Measurements from ENCODE around the gene PRKG1.
"Not testable (repeated sequence)": the region's sequence is repeated elsewhere in the genome, so short reads cannot be mapped to it uniquely, and the experiment has no call there.

The PRKG1 gene

DNA sequence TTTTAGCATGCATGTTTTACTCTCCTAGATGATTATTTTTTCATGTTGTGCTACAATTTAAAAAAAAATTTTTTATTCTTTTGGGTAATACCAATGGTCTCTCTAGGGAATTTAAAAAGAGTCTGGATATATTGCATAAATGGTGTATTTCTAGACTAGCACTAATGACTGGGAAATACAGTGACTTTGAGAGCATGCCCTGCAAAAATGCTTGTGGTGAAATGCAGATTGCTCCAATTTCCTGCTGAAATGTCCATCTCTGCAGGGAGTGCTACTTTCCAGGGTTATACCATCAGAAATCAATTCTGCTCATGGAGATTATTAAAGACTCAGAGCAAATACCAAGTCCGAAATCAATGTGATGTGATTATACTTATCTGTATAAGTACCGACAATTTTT, 186.1 kb downstream of the PRKG1 start:
- Mint-ChIP-seq H3K27me3 (no peaks in the 10 kb centered on the region), H3K36me3 (ENCODE audit: low read depth) (no peaks in the 10 kb centered on the region), H3K4me3 (no peak overlapping the region), H3K9me3 (no peaks in the 10 kb centered on the region), H3K4me1 (ENCODE audit: low read depth) (no peaks in the 10 kb centered on the region), H3K27ac (no peak overlapping the region)
- DNase-seq = no peak

GRCh38 chr10:51266496-51266895, 192.2 kb downstream of the PRKG1 start:
- Mint-ChIP-seq H3K4me1 (ENCODE audit: low read depth) (no peaks in the 10 kb centered on the region), H3K27me3 (no peaks in the 10 kb centered on the region), H3K9me3 (no peaks in the 10 kb centered on the region), H3K36me3 (ENCODE audit: low read depth) (no peaks in the 10 kb centered on the region), H3K4me3 (no peak overlapping the region), H3K27ac (no peak overlapping the region)
- DNase-seq = no peak

DNA sequence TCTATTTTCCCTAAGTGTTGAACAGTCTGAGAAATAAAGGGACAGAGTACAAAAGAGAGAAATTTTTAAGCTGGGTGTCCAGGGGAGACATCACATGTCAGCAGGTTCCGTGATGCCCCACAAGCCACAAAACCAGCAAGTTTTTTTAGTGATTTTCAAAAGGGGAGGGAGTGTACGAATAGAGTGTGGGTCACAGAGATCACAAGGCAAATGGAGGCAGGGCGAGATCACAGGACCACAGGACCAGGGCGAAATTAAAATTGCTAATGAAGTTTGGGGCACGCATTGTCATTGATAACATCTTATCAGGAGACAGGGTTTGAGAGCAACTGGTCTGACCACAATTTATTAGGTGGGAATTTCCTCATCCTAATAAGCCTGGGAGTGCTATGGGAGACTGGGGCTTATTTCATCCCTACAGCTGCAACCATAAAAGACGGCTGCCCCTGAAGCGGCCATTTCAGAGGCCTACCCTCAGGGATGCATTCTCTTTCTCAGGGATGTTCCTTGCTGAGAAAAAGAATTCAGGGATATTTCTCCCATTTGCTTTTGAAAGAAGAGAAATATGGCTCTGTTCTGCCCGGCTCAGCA, 193.8 kb downstream of the PRKG1 start:
- H3K36me3 Mint-ChIP-seq (ENCODE audit: low read depth); H3K4me3 Mint-ChIP-seq; H3K27me3 Mint-ChIP-seq; DNase-seq; H3K27ac Mint-ChIP-seq; H3K9me3 Mint-ChIP-seq; H3K4me1 Mint-ChIP-seq (ENCODE audit: low read depth): not testable (repeated sequence)

DNA sequence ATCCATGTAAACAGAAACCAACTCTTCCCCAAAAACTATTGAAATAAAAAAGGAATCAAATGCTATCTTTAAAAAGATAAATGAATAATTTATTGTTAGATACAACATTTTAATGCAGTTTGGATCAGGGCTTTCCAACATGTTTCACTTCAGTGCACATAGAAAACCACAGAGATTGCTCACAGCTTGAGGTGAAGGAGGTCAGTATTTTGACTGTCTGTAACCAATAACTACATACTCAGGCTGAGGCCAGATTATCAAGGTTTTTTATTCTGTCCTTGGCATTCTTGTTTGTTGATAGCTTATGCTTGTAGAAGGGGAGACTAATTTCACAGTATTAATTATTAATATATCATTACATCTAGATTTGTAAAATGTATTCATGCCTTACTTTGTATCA, 195.5 kb downstream of the PRKG1 start:
- no peaks in the 10 kb centered on the region for H3K4me1 Mint-ChIP-seq (ENCODE audit: low read depth)
- H3K36me3 Mint-ChIP-seq (ENCODE audit: low read depth) = no peaks in the 10 kb centered on the region
- H3K4me3 Mint-ChIP-seq = no peak overlapping the region
- DNase-seq = no peak
- H3K9me3 Mint-ChIP-seq = peaks cover 2% of the 10 kb centered on the region
- H3K27ac Mint-ChIP-seq = no peak overlapping the region
- no peaks in the 10 kb centered on the region for H3K27me3 Mint-ChIP-seq

- Mint-ChIP-seq H3K27ac (no peak overlapping the region), H3K36me3 (ENCODE audit: low read depth) (no peaks in the 10 kb centered on the region), H3K4me1 (ENCODE audit: low read depth) (no peaks in the 10 kb centered on the region), H3K27me3 (no peaks in the 10 kb centered on the region), H3K4me3 (no peak overlapping the region), H3K9me3 (peaks cover 2% of the 10 kb centered on the region)
- DNase-seq = no peak
These were observed 196.7 kb downstream of the PRKG1 start for GRCh38 chr10:51270936-51271530.

- not testable (repeated sequence) for H3K4me3 Mint-ChIP-seq; H3K27me3 Mint-ChIP-seq; H3K36me3 Mint-ChIP-seq (ENCODE audit: low read depth); DNase-seq; H3K9me3 Mint-ChIP-seq; H3K27ac Mint-ChIP-seq; H3K4me1 Mint-ChIP-seq (ENCODE audit: low read depth)
These were observed 197.8 kb downstream of the PRKG1 start for GRCh38 chr10:51272099-51272498.

- Mint-ChIP-seq H3K4me3 (no peak overlapping the region), H3K27me3 (no peaks in the 10 kb centered on the region), H3K9me3 (peaks cover 2% of the 10 kb centered on the region), H3K4me1 (ENCODE audit: low read depth) (no peaks in the 10 kb centered on the region), H3K36me3 (ENCODE audit: low read depth) (no peaks in the 10 kb centered on the region), H3K27ac (no peak overlapping the region)
- no peak for DNase-seq
These were observed 198.3 kb downstream of the PRKG1 start for GRCh38 chr10:51272555-51272954.

- H3K27me3 Mint-ChIP-seq = no peaks in the 10 kb centered on the region
- peaks cover 2% of the 10 kb centered on the region for H3K9me3 Mint-ChIP-seq
- H3K36me3 Mint-ChIP-seq (ENCODE audit: low read depth) = no peaks in the 10 kb centered on the region
- DNase-seq = no peak
- no peak overlapping the region for H3K27ac Mint-ChIP-seq
- no peak overlapping the region for H3K4me3 Mint-ChIP-seq
- H3K4me1 Mint-ChIP-seq (ENCODE audit: low read depth) = no peaks in the 10 kb centered on the region
These were observed 199.3 kb downstream of the PRKG1 start for GRCh38 chr10:51273574-51273973.

GRCh38 chr10:51276097-51276496, 201.8 kb downstream of the PRKG1 start:
- not testable (repeated sequence) for H3K36me3 Mint-ChIP-seq (ENCODE audit: low read depth); H3K4me3 Mint-ChIP-seq; H3K27ac Mint-ChIP-seq; H3K4me1 Mint-ChIP-seq (ENCODE audit: low read depth); DNase-seq; H3K27me3 Mint-ChIP-seq; H3K9me3 Mint-ChIP-seq

- H3K27me3 Mint-ChIP-seq; DNase-seq; H3K9me3 Mint-ChIP-seq; H3K4me3 Mint-ChIP-seq; H3K36me3 Mint-ChIP-seq (ENCODE audit: low read depth); H3K27ac Mint-ChIP-seq; H3K4me1 Mint-ChIP-seq (ENCODE audit: low read depth): not testable (repeated sequence)
These were observed 207.1 kb downstream of the PRKG1 start for GRCh38 chr10:51281387-51281786.

DNA sequence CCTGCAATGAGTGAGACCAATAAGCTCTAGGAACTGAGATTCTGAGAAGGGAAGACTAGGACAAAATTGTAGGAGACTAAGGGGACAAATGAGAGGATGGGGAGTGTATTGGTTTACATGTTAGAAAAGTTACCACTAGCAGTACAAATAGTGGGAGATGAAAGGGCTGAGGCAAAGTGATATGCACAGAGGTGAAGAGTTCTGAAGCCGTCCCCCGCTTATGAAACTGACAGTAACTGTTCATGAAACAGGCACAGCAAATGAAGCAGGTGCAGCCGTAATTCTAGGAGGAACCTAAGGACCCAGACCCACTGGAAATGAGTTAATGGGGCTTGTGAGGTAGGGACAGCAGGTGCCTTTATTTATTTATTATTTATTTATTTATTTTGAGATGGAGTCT, 211.3 kb downstream of the PRKG1 start:
- no peaks in the 10 kb centered on the region for H3K36me3 Mint-ChIP-seq (ENCODE audit: low read depth)
- no peak overlapping the region for H3K4me3 Mint-ChIP-seq
- H3K27ac Mint-ChIP-seq = no peak overlapping the region
- no peak for DNase-seq
- no peaks in the 10 kb centered on the region for H3K27me3 Mint-ChIP-seq
- peaks cover 3% of the 10 kb centered on the region for H3K9me3 Mint-ChIP-seq
- H3K4me1 Mint-ChIP-seq (ENCODE audit: low read depth) = no peaks in the 10 kb centered on the region

- Mint-ChIP-seq H3K9me3 (no peaks in the 10 kb centered on the region), H3K27me3 (no peaks in the 10 kb centered on the region), H3K4me1 (ENCODE audit: low read depth) (no peaks in the 10 kb centered on the region), H3K36me3 (ENCODE audit: low read depth) (no peaks in the 10 kb centered on the region), H3K4me3 (no peak overlapping the region), H3K27ac (no peak overlapping the region)
- DNase-seq = no peak
These were observed 214.2 kb downstream of the PRKG1 start for GRCh38 chr10:51288511-51288910.

DNA sequence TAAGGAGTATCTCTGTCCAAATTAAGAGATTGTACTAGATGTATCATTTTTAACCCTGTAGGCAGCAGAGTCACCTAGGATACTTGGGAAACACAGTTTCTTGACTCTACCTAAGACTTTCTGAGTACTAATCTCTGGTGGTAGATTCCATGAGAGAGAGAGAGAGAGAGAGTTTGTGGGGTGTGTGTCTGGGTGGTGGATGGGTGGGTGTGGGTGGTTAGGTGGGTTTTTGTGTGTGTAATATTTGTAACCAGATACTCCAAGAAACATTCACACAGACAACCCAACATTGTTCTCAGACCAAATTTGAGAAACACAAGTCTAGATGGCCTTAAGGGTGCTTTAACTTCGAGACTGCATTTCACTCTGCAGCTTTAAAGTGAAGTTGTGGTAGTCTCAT, 215.2 kb downstream of the PRKG1 start:
- H3K4me1 Mint-ChIP-seq (ENCODE audit: low read depth) = no peaks in the 10 kb centered on the region

DNA sequence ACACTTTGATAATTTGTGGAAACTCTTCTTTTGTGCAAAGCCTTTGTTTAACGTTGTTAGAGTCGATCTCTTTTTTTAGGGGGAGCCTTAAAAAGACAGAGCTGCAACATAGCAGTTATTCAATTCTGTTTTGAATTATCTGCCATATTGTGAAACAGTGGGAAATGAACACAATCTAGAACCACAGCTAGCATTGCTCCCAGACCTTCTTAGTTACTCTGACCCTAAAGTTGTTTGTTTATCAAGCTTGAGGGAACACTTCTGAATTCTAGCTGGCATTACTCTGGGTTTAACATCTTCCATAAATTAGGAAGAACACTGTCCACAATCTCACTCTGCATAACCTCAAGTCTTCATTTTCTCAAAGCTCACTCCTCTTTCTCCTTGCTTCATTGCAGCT, 217.7 kb downstream of the PRKG1 start:
- Mint-ChIP-seq H3K4me1 (ENCODE audit: low read depth) (no peaks in the 10 kb centered on the region), H3K27me3 (no peaks in the 10 kb centered on the region), H3K4me3 (no peak overlapping the region), H3K36me3 (ENCODE audit: low read depth) (no peaks in the 10 kb centered on the region), H3K9me3 (no peaks in the 10 kb centered on the region), H3K27ac (no peak overlapping the region)
- no peak for DNase-seq

More for the DNA sequence above, 215.2 kb downstream of the PRKG1 start:
- H3K4me3 Mint-ChIP-seq = no peak overlapping the region
- DNase-seq = no peak
- no peaks in the 10 kb centered on the region for H3K9me3 Mint-ChIP-seq
- H3K27ac Mint-ChIP-seq = no peak overlapping the region
- H3K27me3 Mint-ChIP-seq = no peaks in the 10 kb centered on the region
- H3K36me3 Mint-ChIP-seq (ENCODE audit: low read depth) = no peaks in the 10 kb centered on the region

DNA sequence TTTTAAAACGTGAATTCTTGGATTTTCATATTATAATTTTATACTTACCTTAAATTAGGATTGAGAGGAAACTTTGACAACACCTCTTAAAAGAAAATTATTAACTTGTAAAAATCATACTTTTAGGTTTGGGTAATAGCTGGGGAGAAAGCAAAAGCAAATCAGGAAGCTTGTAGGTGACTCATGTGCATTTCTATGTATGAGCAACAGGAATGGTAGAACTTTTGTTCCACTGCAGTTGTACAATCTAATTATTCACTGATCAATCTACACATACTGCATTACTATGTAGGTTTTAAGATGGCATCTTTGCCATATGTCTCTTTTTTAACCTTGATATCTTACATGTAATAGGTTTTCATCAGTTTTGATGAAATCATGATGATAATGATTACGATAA, 223.2 kb downstream of the PRKG1 start:
- Mint-ChIP-seq H3K4me3 (no peak overlapping the region), H3K36me3 (ENCODE audit: low read depth) (no peaks in the 10 kb centered on the region), H3K27me3 (no peaks in the 10 kb centered on the region), H3K4me1 (ENCODE audit: low read depth) (no peaks in the 10 kb centered on the region), H3K9me3 (no peaks in the 10 kb centered on the region), H3K27ac (no peak overlapping the region)
- DNase-seq = no peak
